ENCODE results near the gene C16orf46.

DNA sequence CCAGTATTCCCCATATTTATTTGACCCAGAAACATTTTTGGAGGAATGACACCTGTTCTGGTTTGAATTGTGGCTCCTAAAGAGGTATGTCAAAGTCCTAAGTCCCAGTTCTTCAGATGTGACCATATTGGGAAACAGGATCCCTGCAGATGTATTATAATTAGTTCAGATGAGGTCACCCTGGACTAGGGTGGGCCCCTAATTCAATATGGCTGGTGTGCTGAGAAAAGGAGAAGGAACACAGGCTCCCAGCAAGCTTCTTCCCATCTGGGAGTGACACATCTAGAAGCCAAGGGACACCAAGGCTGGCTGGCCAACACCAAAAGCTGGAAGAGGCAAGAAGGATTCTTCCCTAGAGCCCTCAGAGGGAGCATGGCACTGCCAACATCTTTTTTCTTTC, 22.9 kb upstream of the C16orf46 start:
- TF ChIP-seq EZH2 (IDR thresholded peaks at IDR 0.05) (no peak), POLR2AphosphoS5 (IDR thresholded peaks at IDR 0.05; ENCODE audit: borderline replicate concordance, low read depth, low read length) (no peak)
